Glomerular endothelial cell (primary cell): Measurements from ENCODE around the gene P4HB. TPM values are rescaled to one million over a fixed set of nuclear protein-coding genes. Genes with fewer than 3 reads are reported as not detected.

Experiments
- DNase-seq: peaks from one replicate; pipeline ENCODE4 v3.0.0-alpha.2; 2011; ENCODE audit warnings: low read depth, low spot score; ENCODE audit errors: extremely low read depth
- total RNA-seq: library from RNA; depleted of rRNA; stranded (reverse); fragments of >200 nt; gene quantifications from 2 replicates; pipeline ENCODE4 v1.2.3, GENCODE V29; 2015

The P4HB gene
- total RNA-seq, 1 donor from 2014 or later: 3,034 TPM

DNA sequence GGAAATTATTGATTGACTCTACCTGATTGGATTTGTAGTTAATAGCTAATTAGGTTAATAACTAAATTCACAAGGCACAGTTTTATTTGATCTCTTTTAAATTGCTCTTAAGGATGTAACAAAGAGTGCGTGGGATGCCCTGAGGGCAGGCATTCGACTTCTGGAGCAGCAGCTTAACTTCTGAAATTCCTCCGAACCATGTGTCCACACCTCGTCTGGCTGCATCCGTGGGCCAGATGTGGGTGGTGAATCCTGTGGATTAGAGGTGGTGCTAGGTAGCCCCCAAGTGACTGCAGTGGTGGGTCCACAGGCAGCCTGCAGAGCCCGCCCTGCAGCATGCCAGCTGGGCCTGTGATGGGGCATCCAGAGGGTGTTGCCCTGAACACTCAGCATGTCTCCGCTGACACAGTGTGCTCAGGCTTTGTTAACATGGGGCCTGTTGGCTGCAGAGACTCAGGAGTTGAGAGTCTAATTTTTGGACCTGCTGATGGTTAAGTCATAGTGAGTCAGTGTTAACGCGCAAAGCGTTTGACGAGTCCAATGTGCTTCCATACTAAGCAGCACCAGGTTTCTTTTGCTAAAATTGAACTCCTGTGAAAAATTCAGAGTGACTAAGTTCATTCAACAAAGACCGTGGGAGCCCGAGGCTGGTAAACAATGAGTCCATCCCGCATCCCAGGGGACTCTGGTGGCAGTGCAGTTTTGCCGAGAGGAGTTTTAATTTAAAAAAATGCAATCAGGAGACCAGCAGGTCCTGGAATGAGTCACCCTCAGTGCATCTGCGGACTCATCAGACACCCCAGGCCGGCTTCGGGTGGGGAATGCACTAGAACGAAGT is 37.9 kb upstream of the P4HB start:
- no peak for DNase-seq

GRCh38 chr17:81895400-81895799 is 35.1 kb upstream of the P4HB start:
- DNase-seq: no peak

DNA sequence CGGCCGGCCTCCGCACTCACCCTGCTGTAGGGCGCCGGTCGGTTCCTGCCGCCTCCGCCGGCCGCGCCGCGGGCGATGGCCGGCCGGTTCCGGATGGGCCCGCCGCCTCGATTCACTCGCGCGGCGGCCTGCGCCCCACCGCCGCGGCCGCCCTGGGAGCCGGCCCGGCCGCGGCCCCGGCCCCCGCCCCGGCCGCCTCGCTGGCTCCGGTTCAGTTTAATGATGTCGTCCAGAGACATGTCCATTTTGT is 30.9 kb upstream of the P4HB start:
- no peak for DNase-seq

- DNase-seq: no peak
Observed at GRCh38 chr17:81890447-81891302, 30.3 kb upstream of the P4HB start.

- no peak for DNase-seq
Observed at GRCh38 chr17:81889602-81890001, 29.3 kb upstream of the P4HB start.

DNA sequence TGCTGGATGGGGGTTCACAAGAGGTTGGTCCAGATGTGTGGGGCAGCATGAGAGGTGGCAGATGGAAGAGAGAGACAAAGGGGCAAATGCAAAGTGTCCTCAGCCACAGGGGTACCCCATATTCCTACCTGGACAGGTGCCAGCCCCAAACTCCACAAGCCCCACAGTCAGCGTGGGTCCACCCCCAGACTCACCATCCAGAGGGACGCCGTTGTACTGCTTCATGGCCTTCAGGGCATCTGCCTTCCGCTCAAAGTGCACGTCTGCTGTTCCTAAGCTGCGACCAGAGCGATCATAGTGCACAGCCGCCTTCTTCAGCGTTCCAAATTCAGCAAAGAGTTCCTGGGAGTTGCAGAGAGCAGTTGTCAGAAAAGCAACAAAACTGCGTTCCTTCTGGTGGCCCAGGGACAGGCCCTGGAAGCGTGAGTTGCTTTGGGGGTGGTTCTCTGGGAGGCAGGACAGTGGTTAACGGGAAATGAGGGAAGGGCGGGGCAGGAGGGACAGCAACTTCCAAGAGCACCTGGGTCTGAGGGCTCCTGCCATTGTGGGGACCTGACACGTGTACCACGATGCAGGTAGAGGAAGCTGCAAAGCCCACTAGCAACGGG is 28.8 kb upstream of the P4HB start:
- no peak for DNase-seq

DNA sequence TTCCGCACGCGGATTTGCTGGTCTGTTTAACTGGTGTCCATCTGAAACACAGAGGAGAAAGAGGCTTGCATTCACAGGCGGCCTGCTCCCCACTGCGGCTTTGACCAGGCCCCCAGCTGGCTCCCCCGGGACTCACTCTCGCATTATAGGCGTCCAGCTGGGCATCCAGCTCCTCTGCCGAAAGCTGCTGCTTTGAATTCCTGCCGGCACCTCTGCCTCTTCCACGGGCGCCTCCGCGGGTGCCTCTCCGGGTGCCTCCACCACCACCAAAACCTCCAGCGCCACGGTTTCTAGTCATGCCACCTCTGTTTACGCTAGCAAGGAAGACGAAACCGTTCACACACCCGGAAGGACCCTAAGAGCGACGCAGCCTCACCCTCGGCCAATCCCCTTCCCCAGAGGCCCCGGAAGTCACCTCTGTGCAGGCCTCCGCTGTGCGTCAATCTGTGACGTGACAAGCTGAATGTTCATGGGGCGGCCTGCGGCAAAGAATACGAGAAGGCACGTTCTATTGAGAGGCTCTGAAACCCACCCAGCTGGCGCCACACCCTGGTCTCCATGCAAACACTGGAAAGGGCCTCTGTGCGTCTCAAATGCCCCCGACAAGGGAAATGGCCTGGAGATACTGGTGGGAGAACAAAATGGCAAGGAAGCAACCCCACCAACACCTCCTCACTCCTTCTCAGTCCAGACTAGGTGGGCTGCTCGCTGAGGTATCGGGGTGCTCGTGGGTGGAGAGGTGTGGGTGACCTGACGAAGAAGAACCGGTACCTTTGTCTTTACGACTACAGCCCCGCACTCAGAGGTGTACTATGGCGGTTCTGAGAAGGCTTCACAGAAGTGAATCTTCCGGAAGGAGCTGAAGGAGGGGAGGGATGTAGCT is 28.0 kb upstream of the P4HB start:
- DNase-seq: no peak

DNA sequence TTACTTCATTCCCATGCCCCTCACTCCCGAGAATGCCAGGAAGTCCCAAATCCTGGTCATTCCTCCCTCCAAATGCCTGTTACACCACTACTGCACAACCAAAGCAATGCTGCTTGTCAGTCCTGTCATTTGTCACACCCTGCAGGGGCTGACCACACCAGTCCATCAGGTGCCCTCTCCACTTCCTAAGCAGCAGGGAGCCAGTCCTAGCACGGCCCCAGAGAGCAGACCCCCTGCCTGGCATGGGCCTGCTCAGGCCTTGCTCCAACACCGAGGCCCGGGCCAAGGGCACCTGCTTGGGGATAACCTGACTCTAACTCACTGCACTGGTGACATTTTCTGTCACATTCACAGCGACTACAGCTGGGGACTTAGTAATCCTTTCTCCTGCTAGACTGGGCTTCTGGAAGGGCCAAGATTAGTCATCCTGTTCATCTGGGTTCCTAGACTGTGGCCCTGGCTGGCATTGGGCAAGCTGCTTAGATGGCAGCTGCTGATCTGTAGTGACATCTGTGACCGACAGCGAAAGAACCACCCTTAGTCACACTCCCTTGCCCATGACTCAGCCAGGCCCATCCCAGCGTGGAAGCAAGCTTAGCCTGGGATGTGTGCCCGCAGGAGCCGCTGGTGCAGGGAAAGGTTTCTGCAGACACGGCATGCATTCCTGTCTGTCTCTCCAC is 25.7 kb upstream of the P4HB start:
- no peak for DNase-seq

- DNase-seq: no peak
Observed at GRCh38 chr17:81885454-81885853, 25.1 kb upstream of the P4HB start.

- DNase-seq: no peak
Observed at GRCh38 chr17:81884968-81885367, 24.6 kb upstream of the P4HB start.

DNA sequence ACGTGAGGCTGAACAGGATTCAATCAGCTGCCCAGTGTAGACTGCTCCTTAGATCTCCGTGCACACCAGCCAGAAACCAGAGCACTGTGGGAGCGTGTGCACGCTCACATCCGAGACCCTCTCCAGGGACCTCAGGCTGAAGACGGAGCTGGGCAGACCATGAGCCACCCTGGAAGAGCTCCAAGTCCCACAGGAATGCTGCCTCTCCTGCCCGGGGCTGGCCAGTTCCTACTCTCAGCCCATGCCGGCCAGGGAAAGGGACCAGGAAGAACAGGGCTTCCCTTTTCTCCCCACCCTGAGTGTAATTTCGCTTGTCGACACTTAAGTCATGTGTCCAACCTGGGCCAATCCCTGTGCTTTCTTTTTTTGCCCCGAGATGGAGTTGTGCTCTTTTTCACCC is 24.2 kb upstream of the P4HB start:
- DNase-seq: no peak

- no peak for DNase-seq
Observed at GRCh38 chr17:81879121-81879520, 18.8 kb upstream of the P4HB start.

DNA sequence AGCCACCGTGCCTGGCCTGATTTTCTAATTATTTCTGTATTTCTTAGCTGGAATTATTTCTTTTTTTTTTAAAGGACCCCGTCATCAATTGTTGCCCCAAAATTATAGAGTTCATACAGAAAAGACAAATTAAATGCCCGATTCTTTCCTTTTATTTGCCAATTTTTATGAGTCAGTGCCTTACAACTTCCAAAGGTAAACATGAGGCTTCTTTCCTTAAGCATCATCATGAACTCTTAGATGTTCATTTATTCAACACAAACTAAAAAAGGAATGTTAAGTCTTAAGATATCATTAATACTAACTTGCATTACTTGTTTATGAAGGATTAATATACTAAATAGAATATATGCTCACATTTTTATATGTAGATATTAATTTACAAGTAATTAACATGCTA is 18.0 kb upstream of the P4HB start:
- no peak for DNase-seq

- DNase-seq: no peak
Observed at GRCh38 chr17:81877569-81877968, 17.2 kb upstream of the P4HB start.

DNA sequence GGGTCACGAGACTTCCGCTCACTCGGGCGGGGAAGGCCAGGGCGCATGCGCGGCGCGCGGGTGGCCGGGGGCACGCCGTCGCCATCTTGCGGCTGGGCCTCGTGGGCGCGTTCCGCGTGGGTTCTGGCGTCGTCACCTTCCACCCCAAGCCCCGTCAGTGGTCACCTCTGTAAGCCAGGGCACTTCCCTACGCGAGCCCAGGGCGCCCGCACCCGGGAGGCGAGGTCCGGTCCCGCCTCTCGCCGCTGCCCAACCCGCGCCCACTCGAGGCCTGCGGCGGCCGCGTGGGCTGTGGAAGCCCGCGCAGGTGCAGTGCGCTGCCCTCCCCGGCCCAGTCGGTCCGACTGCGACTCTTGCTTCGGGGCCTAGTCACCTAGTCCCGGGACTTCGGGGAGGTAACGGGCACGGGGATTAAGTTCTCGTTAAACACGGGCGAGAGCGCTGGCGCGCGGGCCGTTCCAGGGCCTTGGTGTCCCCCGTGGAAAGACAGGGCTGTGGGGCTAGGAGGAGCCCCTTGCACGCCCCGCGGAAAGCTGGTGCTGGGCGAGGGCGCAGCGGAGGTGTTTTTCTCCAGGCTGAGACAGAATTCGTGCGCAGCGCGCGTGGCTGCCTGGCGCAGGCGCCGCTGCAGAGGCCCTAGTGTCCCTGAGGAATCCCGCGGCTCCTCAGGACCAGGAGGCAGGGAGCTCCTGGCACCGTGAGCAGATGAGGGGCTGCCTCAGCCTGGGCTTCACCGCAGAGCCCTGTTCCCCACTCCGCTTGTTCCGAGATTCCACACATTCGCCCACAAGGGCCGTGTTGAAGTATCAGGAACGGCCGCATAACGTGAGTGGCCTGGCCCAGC is 11.3 kb upstream of the P4HB start:
- no peak for DNase-seq

DNA sequence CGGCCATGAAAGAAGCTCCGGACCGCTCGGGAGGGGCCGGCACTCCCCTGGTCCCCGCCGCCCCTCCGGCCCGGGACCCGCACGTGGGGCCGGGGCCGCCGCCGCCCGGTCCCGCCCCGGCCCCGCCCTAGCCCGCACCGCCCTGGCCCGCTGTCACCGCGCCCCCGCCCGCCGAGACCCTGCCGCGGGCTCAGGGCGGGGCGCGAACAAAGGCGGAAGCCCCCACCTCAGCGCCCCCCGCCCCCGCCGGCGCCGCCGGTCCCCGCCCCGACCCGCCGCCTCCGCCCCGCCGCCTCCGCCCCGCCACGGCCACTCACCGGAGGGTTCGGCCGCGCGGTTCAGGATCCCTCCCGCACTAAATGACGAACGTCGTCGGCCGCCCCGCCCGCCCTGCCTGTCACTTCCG is 10.6 kb upstream of the P4HB start, which contains the start of gene ARHGDIA:
Gene ARHGDIA (minus strand): TSS at position 357 of the 406 bp plus-strand sequence. CDS start 1,407 bp downstream, outside the sequence.
- no peak for DNase-seq

- DNase-seq: no peak
Observed at GRCh38 chr17:81870131-81870980, 10.0 kb upstream of the P4HB start.
